ENCODE results near the gene ADARB2. TPM values are rescaled to one million over a fixed set of nuclear protein-coding genes. Genes with fewer than 3 reads are reported as not detected.
"Not testable (repeated sequence)": the region's sequence is repeated elsewhere in the genome, so short reads cannot be mapped to it uniquely, and the experiment has no call there.

Gene ADARB2
- total and polyA plus RNA-seq, 7 experiments from 2014 or later, result 0.05 to 13.6 (median 6.3) TPM; not detected in 3

DNA sequence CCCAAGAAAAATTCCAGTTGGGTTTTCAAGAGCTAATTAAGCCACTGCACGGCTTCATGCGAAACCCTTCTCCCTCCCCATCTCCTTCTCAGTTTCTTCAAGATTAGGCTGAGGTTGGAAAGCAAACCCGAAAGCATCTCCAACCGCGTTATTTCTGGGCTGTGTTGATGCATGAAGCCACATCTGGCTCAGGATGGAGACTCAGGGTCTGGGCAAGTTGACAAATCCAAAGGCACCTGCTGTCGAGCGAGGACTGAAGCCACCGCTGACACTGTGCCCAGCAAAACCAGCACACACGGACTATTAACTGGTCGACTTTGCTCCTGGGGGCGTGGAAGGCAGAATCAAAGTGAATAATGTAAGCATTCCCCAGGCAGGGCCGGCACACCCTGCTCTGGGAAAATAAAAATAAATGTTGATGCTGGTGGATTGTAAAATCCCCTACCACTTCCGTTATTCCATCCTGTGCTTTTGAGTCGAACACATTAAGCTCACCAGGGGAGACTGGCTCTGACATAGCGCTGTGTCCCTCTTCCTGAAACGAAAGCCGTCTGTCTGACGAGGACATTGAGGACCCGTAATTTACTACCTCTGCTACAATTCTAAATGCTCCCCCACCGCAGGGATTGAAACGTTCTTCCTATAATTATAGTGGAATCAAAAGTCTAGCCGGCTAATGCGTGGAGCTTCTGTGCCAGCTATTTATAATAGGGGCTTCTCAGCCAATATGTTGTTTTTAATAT, 269.8 kb downstream of the ADARB2 start:
- no peaks in the 10 kb centered on the region for H3K4me1 ChIP-seq (ENCODE audit: control insufficient read depth in 2 of 2, insufficient read depth in 2 of 2, low read length in 2 of 2)
- H3K9me3 ChIP-seq (ENCODE audit: control insufficient read depth in 2 of 3, low read length in 3 of 3), result no peaks in the 10 kb centered on the region
- Mint-ChIP-seq H3K36me3 (no peaks in the 10 kb centered on the region), H3K9me3 (peaks cover 0 to 2% (median 0%) of the 10 kb centered on the region in 11 donors), H3K27ac (no peak overlapping the region), H3K27me3 (peaks cover 0 to 18% (median 9%) of the 10 kb centered on the region in 5 donors), H3K4me1 (peaks cover 0 to 6% (median 0%) of the 10 kb centered on the region in 7 donors), H3K4me3 (no peak overlapping the region)
- H3K36me3 ChIP-seq (ENCODE audit: control insufficient read depth in 2 of 3, insufficient read depth in 3 of 3, low read length in 3 of 3), result no peaks in the 10 kb centered on the region
- intact Hi-C loops (cut with micrococcal nuclease), result no loop called here
- DNase-seq (no peak), ATAC-seq (no peak)
- ChIA-PET POLR2A (no interaction called here), CTCF (no interaction called here)
- no peak overlapping the region for H3K4me3 ChIP-seq (ENCODE audit: low read length)
- no peak overlapping the region for H3K27ac ChIP-seq (ENCODE audit: low read depth, low read length)
- no peaks in the 10 kb centered on the region for H3K27me3 ChIP-seq (ENCODE audit: control insufficient read depth in 2 of 2, insufficient read depth in 2 of 2, low read length in 2 of 2)

DNA sequence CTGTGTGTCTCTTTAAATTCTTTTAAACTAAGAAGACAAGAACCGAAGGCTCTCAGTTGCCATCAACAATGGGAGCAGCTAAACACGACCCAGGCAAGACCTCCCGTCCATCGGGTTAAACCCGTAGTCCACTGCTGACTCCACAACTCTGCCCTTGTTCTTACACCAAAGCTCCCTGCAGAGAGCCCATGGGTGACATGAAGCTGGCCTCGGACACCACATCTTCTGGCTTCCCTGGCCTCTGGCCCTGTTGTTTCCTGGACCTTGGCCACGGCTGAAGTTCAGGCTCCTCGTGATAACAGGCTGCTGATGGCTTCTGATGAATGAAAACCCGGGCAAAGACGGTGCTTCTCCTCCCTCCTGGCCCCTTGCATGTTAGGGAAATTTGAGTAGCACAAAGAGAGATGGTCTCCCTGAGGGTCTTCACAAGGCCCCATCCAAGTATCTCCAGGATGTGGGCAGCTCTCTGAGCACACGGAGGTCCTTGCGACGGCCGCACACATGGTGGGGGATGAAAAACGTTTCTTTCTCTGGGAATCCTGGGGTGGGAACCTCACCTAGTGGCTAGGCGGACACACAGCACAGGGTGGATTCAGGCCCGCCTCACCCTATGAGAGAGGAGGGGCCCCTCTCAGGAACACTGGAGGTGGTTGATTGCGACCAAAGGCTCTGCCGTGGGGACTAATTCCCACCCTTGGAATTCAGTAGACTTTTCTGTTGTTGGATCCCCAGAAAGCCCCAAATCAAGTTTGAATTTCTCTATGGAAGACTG, 271.1 kb downstream of the ADARB2 start:
- H3K36me3 Mint-ChIP-seq, result no peaks in the 10 kb centered on the region
- no peak overlapping the region for H3K4me3 Mint-ChIP-seq
- DNase-seq (no peak), ATAC-seq (no peak)
- Histone ChIP-seq H3K27ac (ENCODE audit: low read depth, low read length) (no peak overlapping the region), H3K4me1 (ENCODE audit: control insufficient read depth in 2 of 2, insufficient read depth in 2 of 2, low read length in 2 of 2) (no peaks in the 10 kb centered on the region), H3K27me3 (ENCODE audit: control insufficient read depth in 2 of 2, insufficient read depth in 2 of 2, low read length in 2 of 2) (no peaks in the 10 kb centered on the region), H3K36me3 (ENCODE audit: control insufficient read depth in 2 of 3, insufficient read depth in 3 of 3, low read length in 3 of 3) (no peaks in the 10 kb centered on the region), H3K9me3 (ENCODE audit: control insufficient read depth in 2 of 3, low read length in 3 of 3) (no peaks in the 10 kb centered on the region), H3K4me3 (ENCODE audit: low read length) (no peak overlapping the region)
- H3K27ac Mint-ChIP-seq, result no peak overlapping the region
- H3K9me3 Mint-ChIP-seq, result peaks cover 0 to 3% (median 0%) of the 10 kb centered on the region in 11 donors
- peaks cover 0 to 6% (median 0%) of the 10 kb centered on the region in 7 donors for H3K4me1 Mint-ChIP-seq
- intact Hi-C loops (cut with micrococcal nuclease), result no loop called here
- ChIA-PET POLR2A (no interaction called here), CTCF (no interaction called here)
- H3K27me3 Mint-ChIP-seq, result peaks cover 0 to 20% (median 10%) of the 10 kb centered on the region in 5 donors

DNA sequence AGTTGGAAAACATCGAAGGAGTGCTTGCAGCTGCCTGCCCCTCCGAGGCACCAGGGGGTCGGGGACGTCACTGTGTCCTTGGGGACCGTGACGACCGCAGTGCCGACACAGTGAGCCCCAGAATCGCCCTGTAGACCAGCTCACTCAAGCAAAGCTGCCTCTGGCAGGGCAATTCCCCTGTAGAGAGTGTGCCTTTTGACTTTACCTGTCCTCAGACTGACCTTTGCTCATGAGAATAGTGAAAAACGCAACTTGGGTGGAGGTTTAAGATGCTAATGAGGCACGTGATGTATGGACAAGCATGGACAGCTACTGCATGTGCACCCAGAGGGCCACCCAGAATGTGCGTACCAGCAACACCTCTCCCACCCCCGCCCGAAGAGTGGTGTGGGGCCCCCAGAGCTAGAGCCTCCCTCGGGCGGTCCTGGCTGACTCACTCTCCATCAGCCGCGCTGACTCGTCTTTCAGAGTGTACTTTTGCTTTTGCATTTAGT, 271.9 kb downstream of the ADARB2 start:
- H3K4me3 Mint-ChIP-seq, result no peak overlapping the region
- peaks cover 0 to 6% (median 0%) of the 10 kb centered on the region in 7 donors for H3K4me1 Mint-ChIP-seq
- ChIA-PET POLR2A (no interaction called here), CTCF (no interaction called here)
- no peak overlapping the region for H3K27ac Mint-ChIP-seq
- peaks cover 0 to 20% (median 10%) of the 10 kb centered on the region in 5 donors for H3K27me3 Mint-ChIP-seq
- no peaks in the 10 kb centered on the region for H3K4me1 ChIP-seq (ENCODE audit: control insufficient read depth in 2 of 2, insufficient read depth in 2 of 2, low read length in 2 of 2)
- DNase-seq, result no peak
- H3K36me3 ChIP-seq (ENCODE audit: control insufficient read depth in 2 of 3, insufficient read depth in 3 of 3, low read length in 3 of 3), result no peaks in the 10 kb centered on the region
- H3K36me3 Mint-ChIP-seq, result no peaks in the 10 kb centered on the region
- no peaks in the 10 kb centered on the region for H3K27me3 ChIP-seq (ENCODE audit: control insufficient read depth in 2 of 2, insufficient read depth in 2 of 2, low read length in 2 of 2)
- H3K9me3 ChIP-seq (ENCODE audit: control insufficient read depth in 2 of 3, low read length in 3 of 3), result no peaks in the 10 kb centered on the region
- no peak overlapping the region for H3K27ac ChIP-seq (ENCODE audit: low read depth, low read length)
- H3K4me3 ChIP-seq (ENCODE audit: low read length), result no peak overlapping the region
- intact Hi-C loops (cut with micrococcal nuclease), result no loop called here
- peaks cover 0 to 3% (median 0%) of the 10 kb centered on the region in 11 donors for H3K9me3 Mint-ChIP-seq
- ATAC-seq, result no peak

DNA sequence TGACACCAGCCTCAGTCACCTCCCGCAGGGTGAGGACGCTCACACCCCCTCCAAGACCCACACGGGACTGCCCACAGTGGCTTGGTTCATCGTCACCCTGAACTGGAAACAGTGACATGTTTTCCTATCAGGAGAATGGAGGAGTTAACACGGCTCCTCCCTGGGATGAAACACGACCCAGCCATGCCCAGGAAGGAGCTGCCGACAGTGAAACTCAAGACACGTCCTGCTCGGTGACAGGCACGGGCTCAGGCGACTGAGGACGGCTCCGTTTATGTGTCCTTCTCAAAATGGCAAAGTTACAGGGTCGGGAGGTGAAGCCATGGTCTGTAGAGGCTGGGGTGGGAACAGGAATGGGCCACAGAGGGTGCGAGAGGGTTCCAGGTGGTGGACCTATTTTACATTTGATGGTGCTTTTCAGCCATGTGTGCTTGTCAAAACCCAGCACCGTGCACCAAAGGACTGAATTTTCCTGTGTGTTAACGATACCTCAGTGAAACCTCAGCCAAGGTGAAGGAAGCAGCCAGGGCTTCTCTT, 272.4 kb downstream of the ADARB2 start:
- DNase-seq (no peak), ATAC-seq (no peak)
- intact Hi-C loops (cut with micrococcal nuclease), result no loop called here
- Histone ChIP-seq H3K27me3 (ENCODE audit: control insufficient read depth in 2 of 2, insufficient read depth in 2 of 2, low read length in 2 of 2) (no peaks in the 10 kb centered on the region), H3K4me1 (ENCODE audit: control insufficient read depth in 2 of 2, insufficient read depth in 2 of 2, low read length in 2 of 2) (no peaks in the 10 kb centered on the region), H3K4me3 (ENCODE audit: low read length) (no peak overlapping the region), H3K27ac (ENCODE audit: low read depth, low read length) (no peak overlapping the region), H3K9me3 (ENCODE audit: control insufficient read depth in 2 of 3, low read length in 3 of 3) (no peaks in the 10 kb centered on the region), H3K36me3 (ENCODE audit: control insufficient read depth in 2 of 3, insufficient read depth in 3 of 3, low read length in 3 of 3) (no peaks in the 10 kb centered on the region)
- Mint-ChIP-seq H3K4me1 (peaks cover 0 to 6% (median 0%) of the 10 kb centered on the region in 7 donors), H3K9me3 (peaks cover 0 to 3% (median 0%) of the 10 kb centered on the region in 11 donors), H3K27me3 (peaks cover 0 to 18% (median 10%) of the 10 kb centered on the region in 5 donors), H3K4me3 (no peak overlapping the region), H3K36me3 (no peaks in the 10 kb centered on the region), H3K27ac (no peak overlapping the region)
- CTCF ChIA-PET, result no interaction called here
- POLR2A ChIA-PET, result no interaction called here

DNA sequence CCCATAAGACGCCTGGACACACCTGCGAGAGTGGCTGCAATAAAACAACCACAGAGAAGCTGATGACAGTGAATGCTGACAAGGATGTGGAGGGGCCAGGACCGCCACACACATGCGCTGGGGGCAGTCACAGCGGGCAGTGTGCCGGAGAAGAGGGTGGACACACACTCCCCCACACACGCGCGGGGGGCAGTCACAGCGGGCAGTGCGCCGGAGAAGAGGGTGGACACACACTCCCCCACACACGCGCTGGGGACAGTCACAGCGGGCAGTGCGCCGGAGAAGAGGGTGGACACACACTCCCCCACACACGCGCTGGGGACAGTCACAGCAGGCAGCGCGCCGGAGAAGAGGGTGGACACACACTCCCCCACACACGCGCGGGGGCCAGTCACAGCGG, 273.4 kb downstream of the ADARB2 start:
- DNase-seq; H3K4me3 Mint-ChIP-seq; ATAC-seq; H3K4me3 ChIP-seq (ENCODE audit: low read length); H3K9me3 ChIP-seq (ENCODE audit: control insufficient read depth in 2 of 3, low read length in 3 of 3); CTCF ChIA-PET; H3K36me3 Mint-ChIP-seq; H3K4me1 ChIP-seq (ENCODE audit: control insufficient read depth in 2 of 2, insufficient read depth in 2 of 2, low read length in 2 of 2); POLR2A ChIA-PET; H3K27me3 ChIP-seq (ENCODE audit: control insufficient read depth in 2 of 2, insufficient read depth in 2 of 2, low read length in 2 of 2); H3K27ac ChIP-seq (ENCODE audit: low read depth, low read length); H3K36me3 ChIP-seq (ENCODE audit: control insufficient read depth in 2 of 3, insufficient read depth in 3 of 3, low read length in 3 of 3); H3K27ac Mint-ChIP-seq; H3K4me1 Mint-ChIP-seq; intact Hi-C loops (cut with micrococcal nuclease); H3K9me3 Mint-ChIP-seq: not testable (repeated sequence)
- H3K27me3 Mint-ChIP-seq, result peaks cover 0 to 18% (median 10%) of the 10 kb centered on the region in 5 donors

DNA sequence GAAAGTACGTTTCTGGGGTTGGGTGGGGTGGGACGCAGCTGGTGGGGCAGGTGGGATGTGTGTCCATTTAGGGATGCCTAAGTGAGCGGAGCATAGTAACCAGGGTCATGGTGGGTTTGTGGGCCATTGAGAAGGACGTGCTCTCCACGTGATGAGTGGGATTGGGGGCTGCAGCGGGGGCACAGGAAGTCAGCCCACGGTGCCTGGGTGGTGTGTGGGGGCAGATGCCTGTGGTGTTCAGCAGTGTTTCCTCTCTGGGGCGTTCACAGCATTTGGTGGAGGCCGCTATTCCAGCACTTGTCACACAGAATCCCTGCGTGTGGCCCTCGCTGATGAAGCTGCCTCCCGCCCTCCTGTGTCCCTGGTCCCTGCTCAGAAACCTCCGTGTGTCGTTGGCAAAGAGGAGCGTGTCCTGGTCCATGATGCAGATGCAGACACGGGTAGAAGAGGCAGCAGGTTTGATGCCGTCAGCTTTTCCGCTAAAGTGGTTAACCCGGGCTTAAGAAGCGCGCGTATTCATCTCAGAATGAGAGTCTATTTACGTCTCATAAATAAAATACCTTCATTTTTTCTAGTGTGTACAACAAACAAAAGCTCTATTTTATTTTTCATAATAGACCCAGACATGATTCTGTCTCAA, 274.2 kb downstream of the ADARB2 start:
- POLR2A ChIA-PET, result no interaction called here
- Mint-ChIP-seq H3K27ac (no peak overlapping the region), H3K36me3 (no peaks in the 10 kb centered on the region), H3K27me3 (peaks cover 0 to 22% (median 14%) of the 10 kb centered on the region in 5 donors), H3K9me3 (peaks cover 0 to 3% (median 0%) of the 10 kb centered on the region in 11 donors), H3K4me1 (peaks cover 0 to 6% (median 0%) of the 10 kb centered on the region in 7 donors), H3K4me3 (no peak overlapping the region)
- no peaks in the 10 kb centered on the region for H3K4me1 ChIP-seq (ENCODE audit: control insufficient read depth in 2 of 2, insufficient read depth in 2 of 2, low read length in 2 of 2)
- no peak overlapping the region for H3K4me3 ChIP-seq (ENCODE audit: low read length)
- CTCF ChIA-PET, result no interaction called here
- no peaks in the 10 kb centered on the region for H3K9me3 ChIP-seq (ENCODE audit: control insufficient read depth in 2 of 3, low read length in 3 of 3)
- DNase-seq, result no peak
- H3K36me3 ChIP-seq (ENCODE audit: control insufficient read depth in 2 of 3, insufficient read depth in 3 of 3, low read length in 3 of 3), result no peaks in the 10 kb centered on the region
- intact Hi-C loops (cut with micrococcal nuclease), result no loop called here
- ATAC-seq, result no peak
- no peaks in the 10 kb centered on the region for H3K27me3 ChIP-seq (ENCODE audit: control insufficient read depth in 2 of 2, insufficient read depth in 2 of 2, low read length in 2 of 2)
- H3K27ac ChIP-seq (ENCODE audit: low read depth, low read length), result no peak overlapping the region

All from naive thymus-derived CD4-positive, alpha-beta T cell (primary cell).